Activated naive CD4-positive, alpha-beta T cell treated with anti-CD3 and anti-CD28 coated beads, Interleukin-2, amount 10 ng/mL, durations not matched to agents 7 days and 5 days (primary cell): ENCODE results near the gene ADGRL3.
"Not testable (repeated sequence)": the region's sequence is repeated elsewhere in the genome, so short reads cannot be mapped to it uniquely, and the experiment has no call there.

Experiments
- CTCF ChIA-PET: fragments of 350-600 bp; sonication (Branson Sonifier 250); formaldehyde crosslinking; loops from one replicate; lab custom pipeline; 2021; ENCODE audit warnings: antibody characterized with exemption; lab: Charles Lee
- DNase-seq: peaks from one replicate; pipeline ENCODE4 v3.0.0-alpha.2; 2020
- H3K27ac Mint-ChIP-seq: one replicate; pipeline ENCODE4 v1.8.0; 2021; ENCODE audit warnings: mild to moderate bottlenecking, moderate library complexity, mixed read lengths
- H3K27me3 Mint-ChIP-seq: one replicate; pipeline ENCODE4 v1.8.0; 2021; ENCODE audit warnings: mild to moderate bottlenecking, mixed read lengths
- H3K36me3 Mint-ChIP-seq: one replicate; pipeline ENCODE4 v1.8.0; 2021; ENCODE audit warnings: mixed read lengths
- H3K4me1 Mint-ChIP-seq: one replicate; pipeline ENCODE4 v1.8.0; 2021; ENCODE audit warnings: mixed read lengths
- H3K4me3 Mint-ChIP-seq: one replicate; pipeline ENCODE4 v1.8.0; 2021; ENCODE audit warnings: mild to moderate bottlenecking, moderate library complexity, mixed read lengths
- H3K9me3 Mint-ChIP-seq: one replicate; pipeline ENCODE4 v1.8.0; 2021; ENCODE audit warnings: mixed read lengths

Gene ADGRL3

GRCh38 chr4:61376301-61376700 lies 176.2 kb downstream of the ADGRL3 start:
- no peak overlapping the region for H3K27ac Mint-ChIP-seq
- CTCF ChIA-PET = interaction anchor here (1.4 kb wide), 1 partner anchor 14 kb away, joined by 3 read pairs; no protein-coding TSS in a partner anchor
- H3K36me3 Mint-ChIP-seq = no peaks in the 10 kb centered on the region
- H3K4me3 Mint-ChIP-seq = no peak overlapping the region
- H3K4me1 Mint-ChIP-seq = no peaks in the 10 kb centered on the region
- peaks cover 5% of the 10 kb centered on the region for H3K9me3 Mint-ChIP-seq
- no peaks in the 10 kb centered on the region for H3K27me3 Mint-ChIP-seq
- no peak for DNase-seq

GRCh38 chr4:61379406-61379805 lies 179.3 kb downstream of the ADGRL3 start:
- Mint-ChIP-seq H3K27me3 (no peaks in the 10 kb centered on the region), H3K36me3 (no peaks in the 10 kb centered on the region), H3K9me3 (peaks cover 6% of the 10 kb centered on the region), H3K4me3 (no peak overlapping the region), H3K27ac (no peak overlapping the region), H3K4me1 (no peaks in the 10 kb centered on the region)
- no peak for DNase-seq
- CTCF ChIA-PET = no interaction called here

DNA sequence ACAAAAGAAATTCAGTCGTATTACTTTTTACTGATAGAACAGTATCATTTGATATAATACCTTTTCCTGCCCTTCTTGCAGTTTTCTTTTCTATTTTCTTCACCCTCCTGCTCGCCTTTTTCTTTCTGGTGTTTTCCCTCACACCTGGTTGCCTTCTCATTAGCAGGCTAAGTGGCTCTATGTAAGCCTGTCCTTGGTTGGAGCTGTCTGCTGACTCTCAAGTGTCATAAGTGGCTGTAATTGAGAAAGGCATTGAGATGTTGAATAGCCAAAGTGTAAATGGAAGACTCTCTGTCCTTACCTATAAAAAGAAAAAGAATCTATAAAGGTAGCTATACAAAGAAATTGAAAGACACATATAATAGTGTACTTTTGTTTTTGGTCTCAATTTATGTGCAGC lies 180.7 kb downstream of the ADGRL3 start:
- no peak for DNase-seq
- CTCF ChIA-PET = no interaction called here
- H3K4me1 Mint-ChIP-seq = no peaks in the 10 kb centered on the region
- no peak overlapping the region for H3K4me3 Mint-ChIP-seq
- peaks cover 10% of the 10 kb centered on the region for H3K9me3 Mint-ChIP-seq
- H3K36me3 Mint-ChIP-seq = no peaks in the 10 kb centered on the region
- no peak overlapping the region for H3K27ac Mint-ChIP-seq
- no peaks in the 10 kb centered on the region for H3K27me3 Mint-ChIP-seq

DNA sequence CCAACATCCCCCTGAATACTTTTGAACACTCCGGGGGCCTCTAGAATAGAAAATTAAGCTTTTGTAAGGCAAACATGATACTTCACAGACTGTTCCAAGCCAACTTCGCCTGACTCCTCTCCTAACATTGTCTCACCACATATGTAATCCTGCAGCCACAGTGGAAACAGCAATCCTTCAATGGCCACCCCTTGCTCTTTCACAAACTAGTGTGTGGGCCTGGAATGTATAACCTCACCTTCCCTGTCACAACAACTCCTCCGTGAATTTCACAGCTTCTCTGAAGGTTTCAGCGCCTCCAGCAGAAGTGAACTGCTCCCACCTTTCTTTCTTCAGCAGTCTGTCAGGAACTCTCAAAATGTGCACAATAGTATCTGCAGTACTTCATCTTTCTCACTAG lies 185.1 kb downstream of the ADGRL3 start:
- Mint-ChIP-seq H3K27ac (no peak overlapping the region), H3K27me3 (no peaks in the 10 kb centered on the region), H3K4me3 (no peak overlapping the region), H3K36me3 (no peaks in the 10 kb centered on the region), H3K4me1 (no peaks in the 10 kb centered on the region), H3K9me3 (peaks cover 17% of the 10 kb centered on the region)
- CTCF ChIA-PET = no interaction called here
- no peak for DNase-seq

DNA sequence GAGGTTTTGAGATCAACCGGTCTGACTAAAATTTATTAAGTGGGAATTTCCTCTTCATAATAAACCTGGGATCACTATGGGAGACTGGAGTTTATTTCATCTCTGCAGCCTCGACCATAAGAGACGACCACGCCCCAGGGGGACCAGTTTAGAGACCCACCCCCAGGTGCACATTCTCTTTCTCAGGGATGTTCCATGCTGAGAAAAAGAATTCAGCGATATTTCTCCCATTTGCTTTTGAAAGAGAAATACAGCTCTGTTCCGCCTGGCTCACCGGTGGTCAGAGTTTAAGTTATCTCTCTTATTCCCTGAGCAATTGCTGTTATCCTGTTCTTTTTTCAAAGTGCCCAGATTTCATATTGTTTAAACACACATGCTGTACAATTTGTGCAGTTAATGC lies 187.2 kb downstream of the ADGRL3 start:
- H3K27ac Mint-ChIP-seq, H3K4me1 Mint-ChIP-seq, H3K4me3 Mint-ChIP-seq, CTCF ChIA-PET, H3K36me3 Mint-ChIP-seq, H3K27me3 Mint-ChIP-seq, DNase-seq: not testable (repeated sequence)
- peaks cover 14% of the 10 kb centered on the region for H3K9me3 Mint-ChIP-seq

- CTCF ChIA-PET = interaction anchor here (1.1 kb wide), 1 partner anchor 13 kb away, joined by 3 read pairs; no protein-coding TSS in a partner anchor
- no peak overlapping the region for H3K27ac Mint-ChIP-seq
- H3K9me3 Mint-ChIP-seq = peaks cover 14% of the 10 kb centered on the region
- no peaks in the 10 kb centered on the region for H3K4me1 Mint-ChIP-seq
- H3K36me3 Mint-ChIP-seq = no peaks in the 10 kb centered on the region
- H3K4me3 Mint-ChIP-seq = no peak overlapping the region
- DNase-seq = no peak
- no peaks in the 10 kb centered on the region for H3K27me3 Mint-ChIP-seq
Measured at GRCh38 chr4:61389640-61390039, 189.5 kb downstream of the ADGRL3 start.

DNA sequence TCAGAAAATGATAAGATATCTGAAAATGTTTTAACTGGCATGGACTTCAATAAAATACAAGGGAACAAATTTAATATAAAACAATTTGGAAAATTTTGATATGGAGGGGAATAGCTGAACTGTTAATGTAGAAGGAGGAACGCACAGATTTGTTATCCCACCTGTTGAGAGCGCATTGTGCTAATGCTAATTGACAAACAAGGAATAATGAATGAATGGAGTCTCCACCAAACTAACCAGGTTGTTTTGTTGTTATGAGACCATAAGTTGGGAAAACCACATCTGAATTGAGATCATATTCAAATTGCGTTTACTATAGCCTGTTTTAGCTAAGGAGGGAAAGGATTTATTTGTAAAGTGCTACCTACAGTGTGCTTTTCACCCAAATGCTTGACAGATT lies 195.6 kb downstream of the ADGRL3 start:
- Mint-ChIP-seq H3K4me3 (no peak overlapping the region), H3K4me1 (no peaks in the 10 kb centered on the region), H3K9me3 (no peaks in the 10 kb centered on the region), H3K27me3 (no peaks in the 10 kb centered on the region), H3K27ac (no peak overlapping the region), H3K36me3 (no peaks in the 10 kb centered on the region)
- CTCF ChIA-PET = no interaction called here
- DNase-seq = no peak

GRCh38 chr4:61397174-61397573 lies 197.0 kb downstream of the ADGRL3 start:
- Mint-ChIP-seq H3K36me3 (no peaks in the 10 kb centered on the region), H3K4me1 (no peaks in the 10 kb centered on the region), H3K9me3 (no peaks in the 10 kb centered on the region), H3K4me3 (no peak overlapping the region), H3K27me3 (no peaks in the 10 kb centered on the region), H3K27ac (no peak overlapping the region)
- DNase-seq = no peak
- CTCF ChIA-PET = no interaction called here

DNA sequence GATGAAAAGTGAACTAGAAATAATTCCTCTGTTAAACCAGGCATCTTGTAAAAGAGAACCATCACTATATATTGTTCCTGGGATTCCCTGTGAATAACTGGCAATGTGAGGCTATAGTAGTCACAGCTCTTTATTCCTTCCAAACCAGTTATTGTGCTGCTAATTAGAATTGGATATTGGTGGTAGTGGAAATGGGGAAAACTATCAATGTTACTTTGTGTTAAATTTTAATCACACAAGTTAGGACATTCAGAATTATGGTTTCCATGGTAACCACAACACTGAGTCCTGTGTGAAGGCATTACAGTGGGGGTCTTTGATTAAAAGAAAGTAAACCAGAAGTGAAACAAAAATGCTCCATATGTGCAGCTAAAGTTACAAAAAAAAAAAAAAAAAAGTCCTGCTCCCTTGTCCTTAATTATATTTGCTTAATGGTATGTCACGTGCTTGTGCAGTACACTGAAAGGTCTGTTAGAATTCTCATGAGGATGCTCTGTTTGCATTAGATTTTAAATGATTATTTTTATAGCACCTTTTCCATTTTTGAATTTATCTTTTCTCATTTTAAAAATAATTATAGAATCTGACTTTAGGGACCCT lies 200.4 kb downstream of the ADGRL3 start:
- Mint-ChIP-seq H3K4me1 (no peaks in the 10 kb centered on the region), H3K27me3 (no peaks in the 10 kb centered on the region), H3K36me3 (no peaks in the 10 kb centered on the region), H3K27ac (no peak overlapping the region), H3K9me3 (no peaks in the 10 kb centered on the region), H3K4me3 (no peak overlapping the region)
- CTCF ChIA-PET = no interaction called here
- DNase-seq = no peak

- Mint-ChIP-seq H3K4me3 (no peak overlapping the region), H3K36me3 (no peaks in the 10 kb centered on the region), H3K9me3 (no peaks in the 10 kb centered on the region), H3K27ac (no peak overlapping the region), H3K4me1 (no peaks in the 10 kb centered on the region), H3K27me3 (no peaks in the 10 kb centered on the region)
- no peak for DNase-seq
- CTCF ChIA-PET = no interaction called here
Measured at GRCh38 chr4:61401771-61402170, 201.6 kb downstream of the ADGRL3 start.

DNA sequence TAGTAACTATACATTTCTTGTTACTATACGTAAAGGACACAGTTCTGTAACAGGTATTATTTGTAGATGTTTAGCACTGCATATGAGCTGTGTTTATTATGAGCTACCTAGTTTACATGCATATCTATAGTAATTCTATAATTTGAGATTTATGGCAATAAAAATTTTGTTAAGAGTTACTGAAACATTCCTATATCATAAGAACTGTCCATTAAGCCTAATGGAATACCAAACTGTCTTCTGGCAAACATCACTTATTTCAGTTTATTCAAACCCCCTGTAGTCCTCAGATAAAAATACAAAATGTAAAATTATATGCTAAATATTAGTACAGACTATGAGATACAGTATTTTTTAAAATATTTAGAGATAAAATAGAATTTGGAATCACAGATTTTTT lies 205.2 kb downstream of the ADGRL3 start:
- CTCF ChIA-PET = no interaction called here
- Mint-ChIP-seq H3K27me3 (no peaks in the 10 kb centered on the region), H3K4me3 (no peak overlapping the region), H3K27ac (no peak overlapping the region), H3K36me3 (no peaks in the 10 kb centered on the region), H3K9me3 (no peaks in the 10 kb centered on the region), H3K4me1 (no peaks in the 10 kb centered on the region)
- DNase-seq = no peak

DNA sequence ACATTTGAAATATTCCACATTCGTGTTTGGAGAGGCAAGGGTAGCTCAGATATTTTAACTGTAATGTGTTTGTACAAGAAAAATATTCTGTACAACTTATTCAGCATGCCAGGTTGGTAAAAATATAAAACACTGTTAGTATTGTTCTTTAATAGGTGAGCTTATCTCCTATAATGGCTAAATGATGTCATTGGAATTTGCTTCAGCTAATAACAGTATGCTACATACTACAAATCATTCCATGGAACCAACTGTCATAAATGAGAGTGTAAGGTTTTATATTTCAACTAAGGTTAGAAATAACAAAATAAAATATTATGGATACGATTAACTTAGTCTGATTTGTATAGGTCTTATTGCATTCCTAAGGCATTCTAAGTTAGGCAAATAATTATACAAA lies 206.6 kb downstream of the ADGRL3 start:
- Mint-ChIP-seq H3K27ac (no peak overlapping the region), H3K4me3 (no peak overlapping the region), H3K4me1 (no peaks in the 10 kb centered on the region), H3K27me3 (no peaks in the 10 kb centered on the region), H3K36me3 (no peaks in the 10 kb centered on the region), H3K9me3 (no peaks in the 10 kb centered on the region)
- DNase-seq = no peak
- CTCF ChIA-PET = no interaction called here

DNA sequence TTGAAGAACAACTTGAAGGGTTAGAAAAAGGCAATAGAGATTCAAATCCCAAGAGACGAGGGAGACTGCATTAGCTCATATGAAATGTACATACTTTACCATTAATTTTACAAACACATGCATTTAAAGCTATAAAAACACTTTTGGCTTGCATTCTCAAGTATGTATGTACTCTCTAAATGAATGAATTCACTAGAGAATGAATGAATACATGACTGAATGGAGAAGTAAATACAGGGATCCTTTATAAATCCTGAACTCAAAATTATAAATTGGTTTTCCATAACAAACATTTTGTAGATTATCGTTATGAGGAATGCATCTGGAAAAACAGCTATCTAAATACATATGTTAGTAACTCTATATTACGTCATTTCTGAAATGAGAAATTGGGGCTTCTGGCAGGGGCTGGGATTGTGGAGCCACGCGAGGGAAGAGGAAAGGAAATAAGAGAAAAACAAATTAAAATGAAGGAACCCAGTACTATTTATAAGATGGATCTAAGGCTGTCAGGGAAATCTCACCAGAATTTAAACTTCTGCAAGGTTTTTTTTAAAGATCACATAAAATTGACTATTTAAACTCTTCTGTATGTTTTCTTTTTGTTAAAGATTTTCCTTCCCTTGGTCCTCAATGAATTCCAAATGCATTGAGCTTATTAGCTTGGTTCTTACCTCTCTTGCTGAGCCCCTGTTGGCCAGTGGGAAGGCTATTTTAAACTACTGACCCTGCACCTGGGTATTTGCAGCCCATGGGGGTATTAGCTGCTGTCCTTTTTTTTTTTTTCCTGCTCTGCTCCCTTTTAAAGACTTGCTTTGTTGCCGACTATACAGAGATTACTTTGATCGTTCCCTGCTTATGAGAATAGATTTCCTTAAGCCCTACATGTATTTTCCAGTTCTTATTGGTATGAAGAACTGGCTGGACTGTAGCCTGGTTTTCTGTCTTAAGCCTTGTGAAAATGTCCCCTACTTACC lies 207.8 kb downstream of the ADGRL3 start:
- Mint-ChIP-seq H3K9me3 (no peaks in the 10 kb centered on the region), H3K4me3 (no peak overlapping the region), H3K4me1 (no peaks in the 10 kb centered on the region), H3K27me3 (no peaks in the 10 kb centered on the region), H3K27ac (no peak overlapping the region), H3K36me3 (no peaks in the 10 kb centered on the region)
- no peak for DNase-seq
- CTCF ChIA-PET = no interaction called here

DNA sequence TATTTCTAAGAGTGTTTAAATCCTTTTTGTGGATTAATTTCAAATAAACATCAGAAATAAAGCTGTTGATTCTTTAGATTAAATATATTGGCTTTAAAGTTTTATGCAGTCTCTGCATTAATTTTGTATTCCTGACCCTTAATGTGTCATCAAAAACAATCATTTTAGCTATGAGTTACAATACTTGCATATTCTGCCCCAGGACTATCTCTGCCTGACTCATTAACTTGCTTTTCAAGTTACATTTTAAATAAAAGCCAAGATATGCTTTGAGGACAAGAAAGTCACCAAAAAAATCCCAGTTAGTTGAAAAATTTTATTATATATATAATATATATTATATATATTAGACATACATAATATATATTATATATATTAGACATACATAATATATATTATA lies 208.7 kb downstream of the ADGRL3 start:
- H3K4me1 Mint-ChIP-seq = no peaks in the 10 kb centered on the region
- H3K36me3 Mint-ChIP-seq = no peaks in the 10 kb centered on the region
- CTCF ChIA-PET = no interaction called here
- no peak overlapping the region for H3K4me3 Mint-ChIP-seq
- H3K27ac Mint-ChIP-seq = no peak overlapping the region
- no peak for DNase-seq
- H3K27me3 Mint-ChIP-seq = no peaks in the 10 kb centered on the region
- H3K9me3 Mint-ChIP-seq = peaks cover 1% of the 10 kb centered on the region

DNA sequence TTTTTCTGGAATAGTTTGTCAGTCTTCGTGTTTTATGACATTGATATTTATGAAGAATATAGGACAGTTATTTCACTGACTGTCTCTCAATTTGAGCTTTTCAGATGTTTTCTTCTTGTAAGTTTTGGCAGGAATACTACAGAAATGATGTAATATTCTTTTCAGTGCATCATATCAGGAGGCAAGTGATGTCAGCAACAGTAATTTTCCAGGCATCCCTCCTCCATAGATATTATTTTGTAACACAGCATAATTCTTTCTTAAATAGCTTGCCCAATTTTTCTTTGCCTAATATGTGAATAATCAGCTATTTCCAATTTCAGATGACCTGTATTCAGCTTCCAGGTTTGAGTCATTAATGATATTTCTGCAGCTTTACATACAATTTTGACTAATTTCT lies 211.1 kb downstream of the ADGRL3 start:
- CTCF ChIA-PET = no interaction called here
- H3K27me3 Mint-ChIP-seq = no peaks in the 10 kb centered on the region
- no peak overlapping the region for H3K4me3 Mint-ChIP-seq
- H3K36me3 Mint-ChIP-seq = no peaks in the 10 kb centered on the region
- H3K4me1 Mint-ChIP-seq = no peaks in the 10 kb centered on the region
- no peak overlapping the region for H3K27ac Mint-ChIP-seq
- H3K9me3 Mint-ChIP-seq = peaks cover 1% of the 10 kb centered on the region
- no peak for DNase-seq
